SU-DHL-6 (cell line): ENCODE measurements around the gene SRRT.
"Not testable (repeated sequence)": the region's sequence is repeated elsewhere in the genome, so short reads cannot be mapped to it uniquely, and the experiment has no call there.

Experiments
- H2AFZ ChIP-seq: fragments of 200-600 bp; sonication (generic); 2 replicates; pipeline ENCODE4 v1.6.1; 2014; ENCODE audit warnings: low read depth, mild to moderate bottlenecking, moderate library complexity, mixed read lengths, antibody characterized with exemption, low read length; ENCODE audit not compliant: severe bottlenecking
- H3F3A ChIP-seq: fragments of 200-600 bp; shearing (Covaris generic); 2 replicates; pipeline ENCODE4 v1.6.0; 2016; ENCODE audit warnings: antibody characterized with exemption, mild to moderate bottlenecking; ENCODE audit not compliant: insufficient read depth
- H3K27ac ChIP-seq: fragments of 200-600 bp; sonication (generic); 2 replicates; pipeline ENCODE4 v1.5.1; 2016; ENCODE audit warnings: low read depth, mild to moderate bottlenecking, low read length, moderate library complexity, mixed read lengths
- H3K27me3 ChIP-seq: fragments of 200-600 bp; sonication (generic), shearing (Covaris generic); 2 replicates; pipeline ENCODE4 v1.6.0; 2014; ENCODE audit warnings: mild to moderate bottlenecking, low read length
- H3K36me3 ChIP-seq: fragments of 200-600 bp; sonication (generic); 2 replicates; pipeline ENCODE4 v1.6.1; 2014; ENCODE audit warnings: mild to moderate bottlenecking, low read length, mixed read lengths
- H3K4me2 ChIP-seq: fragments of 300-600, 200-600 bp; shearing (Covaris generic), sonication (generic); 2 replicates; pipeline ENCODE4 v1.6.0; 2014; ENCODE audit warnings: low read length, low read depth, mild to moderate bottlenecking; ENCODE audit not compliant: poor library complexity, severe bottlenecking
- H3K4me3 ChIP-seq: fragments of 200-600 bp; sonication (generic); 2 replicates; pipeline ENCODE4 v1.5.1; 2014; ENCODE audit warnings: antibody characterized with exemption, low read length, mild to moderate bottlenecking, mixed read lengths; ENCODE audit not compliant: insufficient read depth, poor library complexity, severe bottlenecking
- H3K79me2 ChIP-seq: fragments of 200-600 bp; sonication (generic); 2 replicates; pipeline ENCODE4 v1.6.1; 2014; ENCODE audit warnings: mild to moderate bottlenecking, low read length, moderate library complexity; ENCODE audit not compliant: insufficient read depth
- H3K9ac ChIP-seq: fragments of 200-600 bp; sonication (generic); 2 replicates; pipeline ENCODE4 v1.7.0; 2014; ENCODE audit warnings: mild to moderate bottlenecking, low read length
- H3K9me2 ChIP-seq: fragments of 200-600 bp; sonication (generic); replicated peaks from 2 replicates; pipeline ENCODE4 v1.6.1; 2014; ENCODE audit warnings: low read length; ENCODE audit not compliant: insufficient read depth
- H3K9me3 ChIP-seq: fragments of 200-600 bp; sonication (generic); 2 replicates; pipeline ENCODE4 v1.6.1; 2014; ENCODE audit warnings: low read length, mixed read lengths; ENCODE audit not compliant: insufficient read depth
- H4K20me1 ChIP-seq: fragments of 200-600 bp; sonication (generic); 2 replicates; pipeline ENCODE4 v1.6.1; 2014; ENCODE audit warnings: low read depth, mild to moderate bottlenecking, antibody characterized with exemption, low read length, moderate library complexity, mixed read lengths
- EZH2phosphoT487 ChIP-seq: fragments of 200-600 bp; sonication (generic), shearing (Covaris generic); conservative IDR thresholded peaks from 2 replicates; pipeline ENCODE4 v1.6.1; 2018; ENCODE audit warnings: mild to moderate bottlenecking, antibody characterized with exemption, low read length, moderate library complexity, mixed read lengths
- TF ChIP-seq, protein P1 (sequence below): fragments of 200-600 bp; sonication (generic); IDR thresholded peaks from one replicate; pipeline ENCODE4 v1.5.1; 2017; ENCODE audit warnings: antibody characterized with exemption, mild to moderate bottlenecking, low read length, moderate library complexity; ENCODE audit not compliant: insufficient read depth, poor library complexity, severe bottlenecking

Gene SRRT

GRCh38 chr7:100852048-100852872 is 22.6 kb upstream of the SRRT start, which contains the start of gene SLC12A9:
TSS of gene SLC12A9 (plus strand) at chr7:100852713. CDS start at chr7:100854198, 1,485 bp downstream.
- Histone ChIP-seq H3K9ac (peak within 1 kb of the TSS; percentile 75), H3F3A (peaks cover 9% of the 10 kb centered on the region), H3K36me3 (no peaks in the 10 kb centered on the region), H3K79me2 (peaks cover 21% of the 10 kb centered on the region), H3K4me3 (peak within 1 kb of the TSS; percentile 85), H4K20me1 (no peaks in the 10 kb centered on the region), H2AFZ (peak within 1 kb of the TSS; percentile 95), H3K9me2 (no peaks in the 10 kb centered on the region), H3K27me3 (no peaks in the 10 kb centered on the region), H3K9me3 (no peaks in the 10 kb centered on the region), H3K27ac (peak within 1 kb of the TSS; percentile 82), H3K4me2 (peak within 1 kb of the TSS; percentile 99)
- TF ChIP-seq, protein P1, sequence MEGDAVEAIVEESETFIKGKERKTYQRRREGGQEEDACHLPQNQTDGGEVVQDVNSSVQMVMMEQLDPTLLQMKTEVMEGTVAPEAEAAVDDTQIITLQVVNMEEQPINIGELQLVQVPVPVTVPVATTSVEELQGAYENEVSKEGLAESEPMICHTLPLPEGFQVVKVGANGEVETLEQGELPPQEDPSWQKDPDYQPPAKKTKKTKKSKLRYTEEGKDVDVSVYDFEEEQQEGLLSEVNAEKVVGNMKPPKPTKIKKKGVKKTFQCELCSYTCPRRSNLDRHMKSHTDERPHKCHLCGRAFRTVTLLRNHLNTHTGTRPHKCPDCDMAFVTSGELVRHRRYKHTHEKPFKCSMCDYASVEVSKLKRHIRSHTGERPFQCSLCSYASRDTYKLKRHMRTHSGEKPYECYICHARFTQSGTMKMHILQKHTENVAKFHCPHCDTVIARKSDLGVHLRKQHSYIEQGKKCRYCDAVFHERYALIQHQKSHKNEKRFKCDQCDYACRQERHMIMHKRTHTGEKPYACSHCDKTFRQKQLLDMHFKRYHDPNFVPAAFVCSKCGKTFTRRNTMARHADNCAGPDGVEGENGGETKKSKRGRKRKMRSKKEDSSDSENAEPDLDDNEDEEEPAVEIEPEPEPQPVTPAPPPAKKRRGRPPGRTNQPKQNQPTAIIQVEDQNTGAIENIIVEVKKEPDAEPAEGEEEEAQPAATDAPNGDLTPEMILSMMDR = peak; percentile 96
- no peak for TF ChIP-seq EZH2phosphoT487

- no peak overlapping the region for H3K4me3 ChIP-seq
- TF ChIP-seq EZH2phosphoT487 = no peak
- TF ChIP-seq, protein P1 = no peak
- no peak overlapping the region for H2AFZ ChIP-seq
- H3F3A ChIP-seq = peaks cover 9% of the 10 kb centered on the region
- H3K9me2 ChIP-seq = no peaks in the 10 kb centered on the region
- peak overlapping the region; percentile 99 for H3K4me2 ChIP-seq
- no peaks in the 10 kb centered on the region for H3K27me3 ChIP-seq
- no peaks in the 10 kb centered on the region for H4K20me1 ChIP-seq
- no peaks in the 10 kb centered on the region for H3K9me3 ChIP-seq
- H3K27ac ChIP-seq = no peak overlapping the region
- H3K9ac ChIP-seq = no peak overlapping the region
- peaks cover 21% of the 10 kb centered on the region for H3K79me2 ChIP-seq
- H3K36me3 ChIP-seq = no peaks in the 10 kb centered on the region
These were observed 20.6 kb upstream of the SRRT start for GRCh38 chr7:100854146-100854895.

DNA sequence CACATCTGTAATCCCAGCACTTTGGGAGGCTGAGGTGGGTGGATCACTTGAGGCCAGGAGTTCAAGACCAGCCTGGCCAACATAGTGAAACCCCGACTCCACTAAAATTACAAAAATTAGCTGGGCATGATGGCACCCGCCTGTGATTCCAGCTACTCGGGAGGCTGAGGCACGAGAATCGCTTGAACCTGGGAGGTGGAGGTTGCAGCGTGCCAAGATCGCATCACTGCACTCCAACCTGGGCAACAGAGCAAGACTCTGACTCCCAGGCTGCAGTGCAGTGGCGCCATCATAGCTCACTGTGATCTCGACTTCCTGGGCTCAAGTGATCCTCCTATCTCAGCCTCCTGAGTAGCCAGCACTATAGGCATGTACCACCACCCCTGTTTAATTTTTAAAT is 20.0 kb upstream of the SRRT start:
- H3K4me3 ChIP-seq, H3K27me3 ChIP-seq, H3K36me3 ChIP-seq: not testable (repeated sequence)

More for the DNA sequence above, 20.0 kb upstream of the SRRT start:
- H2AFZ ChIP-seq, H3K9me2 ChIP-seq, H4K20me1 ChIP-seq, H3K27ac ChIP-seq, H3K9ac ChIP-seq, H3K9me3 ChIP-seq, H3F3A ChIP-seq, H3K4me2 ChIP-seq: not testable (repeated sequence)
- H3K79me2 ChIP-seq = peaks cover 21% of the 10 kb centered on the region
